GM12865 (cell line): ENCODE measurements around the gene SMARCB1.

ENCODE experiments used
- DNase-seq: peaks from one replicate; pipeline ENCODE4 v3.0.0; 2010; ENCODE audit warnings: low read depth
- H3K4me3 ChIP-seq: 2 replicates; pipeline ENCODE4 v1.5.1; 2011; ENCODE audit warnings: mild to moderate bottlenecking, low read depth, low read length, control low read depth
- CTCF ChIP-seq: IDR thresholded peaks from 2 replicates; pipeline ENCODE4 v1.5.1; 2011; ENCODE audit warnings: low read length, control low read depth, low read depth, inconsistent platforms; ENCODE audit not compliant: insufficient read depth; ENCODE audit errors: missing control alignments

The SMARCB1 gene

GRCh38 chr22:23752750-23753149 is 34.0 kb upstream of the SMARCB1 start:
- DNase-seq = no peak
- TF ChIP-seq CTCF = no peak
- H3K4me3 ChIP-seq = no peak overlapping the region; the same call in 1 of the 2 replicates

GRCh38 chr22:23753385-23753784 is 33.4 kb upstream of the SMARCB1 start:
- H3K4me3 ChIP-seq = peak overlapping the region; percentile 21
- TF ChIP-seq CTCF = no peak
- no peak for DNase-seq

- H3K4me3 ChIP-seq = peak within 1 kb of the TSS; percentile 21
- no peak for TF ChIP-seq CTCF
- peak; percentile 31 for DNase-seq
Observed at GRCh38 chr22:23754220-23754919, 32.4 kb upstream of the SMARCB1 start, which contains the start of gene VPREB3. Gene VPREB3, minus strand, starts transcription at chr22:23754425. Its CDS starts 62 bp downstream, at chr22:23754363.

- no peak overlapping the region for H3K4me3 ChIP-seq
- DNase-seq = no peak
- no peak for TF ChIP-seq CTCF
Observed at GRCh38 chr22:23754980-23755636, 31.7 kb upstream of the SMARCB1 start.

- DNase-seq = no peak
- TF ChIP-seq CTCF = no peak
Observed at GRCh38 chr22:23755711-23756110, 31.1 kb upstream of the SMARCB1 start.

GRCh38 chr22:23756891-23757290 is 29.9 kb upstream of the SMARCB1 start:
- DNase-seq = no peak
- TF ChIP-seq CTCF = no peak
- no peak overlapping the region for H3K4me3 ChIP-seq

More at GRCh38 chr22:23755711-23756110, 31.1 kb upstream of the SMARCB1 start:
- H3K4me3 ChIP-seq = no peak overlapping the region
